Body of pancreas (tissue), 4 donors: ENCODE data around the gene FUBP3. TPM values are rescaled to one million over a fixed set of nuclear protein-coding genes. Genes with fewer than 3 reads are reported as not detected.

Experiments
- ATAC-seq: fragments of 150-250 bp; one replicate; pipeline ENCODE4 v1.9.1; 2016
- DNase-seq, 4 donors: peaks; one replicate each; pipeline ENCODE4 v3.0.0-alpha.2; 2019
- H3K27ac ChIP-seq, 4 donors: fragments of 200-600 bp; sonication (generic); 1 replicate in 3 of 4; 2 replicates in 1 of 4; pipeline versions ENCODE4 v1.5.1 to v1.6.1; 2016 to 2019; ENCODE audit warnings: mild to moderate bottlenecking in 1 of 4, mixed read lengths in 1 of 4, moderate library complexity in 1 of 4
- H3K27me3 ChIP-seq, 2 donors: fragments of 200-600 bp; sonication (generic); one replicate each; pipeline ENCODE4 v1.6.0; 2016; ENCODE audit warnings: mild to moderate bottlenecking in 1 of 2
- H3K36me3 ChIP-seq, 2 donors: fragments of 200-600 bp; sonication (generic); replicated peaks in 1 of 2; 2 replicates each; pipeline ENCODE4 v1.5.1; 2016; ENCODE audit warnings: low read depth in 2 of 2; ENCODE audit not compliant: insufficient read depth in 1 of 2
- H3K4me1 ChIP-seq: fragments of 200-600 bp; sonication (generic); one replicate; pipeline ENCODE4 v1.6.0; 2016
- H3K4me3 ChIP-seq, 2 donors: fragments of 200-600 bp; sonication (generic); 1 replicate in 1 of 2; 2 replicates in 1 of 2; pipeline ENCODE4 v1.5.1; 2016 to 2019
- H3K9me3 ChIP-seq, 3 donors: fragments of 200-600 bp; sonication (generic); 1 replicate in 2 of 3; 2 replicates in 1 of 3; pipeline ENCODE4 v1.5.1; 2016
- CTCF ChIP-seq, 7 experiments: fragments of 450-650 bp in 4 of 7; fragments of 200-600 bp in 3 of 7; sonication (generic) in 3 of 7; IDR thresholded peaks; one replicate each; pipeline ENCODE4 v1.5.1; 2016 to 2019; ENCODE audit warnings: antibody characterized with exemption in 7 of 7
- POLR2A ChIP-seq, 3 donors: fragments of 450-650 bp; IDR thresholded peaks; one replicate each; pipeline ENCODE4 v1.6.1; 2016; ENCODE audit warnings: antibody characterized with exemption in 3 of 3, mild to moderate bottlenecking in 2 of 3
- WGBS, 2 donors: methylation state at CpG; one replicate each; pipeline ENCODE4 v1.1.5; 2017; 5-methylcytosine and 5-hydroxymethylcytosine counted together
- intact Hi-C: fragments of 100-400 bp; cut with DNase I; formaldehyde crosslinking; loops from one replicate; pipeline ENCODE4 v1.15.1; 2023
- total RNA-seq, 2 donors: library from RNA; depleted of rRNA; stranded (reverse); fragments of >200 nt; gene quantifications; one replicate each; pipeline ENCODE4 v1.1.0, GENCODE V29; 2016

The FUBP3 gene
- total RNA-seq, 2 donors from 2014 or later: 16.6 to 30.3 TPM

- ATAC-seq (no peak), DNase-seq (no peak)
- Histone ChIP-seq H3K27me3 (no peaks in the 10 kb centered on the region), H3K4me3 (no peak overlapping the region), H3K27ac (no peak overlapping the region), H3K36me3 (peaks cover 20 to 43% of the 10 kb centered on the region in 2 donors), H3K9me3 (no peaks in the 10 kb centered on the region), H3K4me1 (no peaks in the 10 kb centered on the region)
- intact Hi-C loops: no loop called here
- TF ChIP-seq CTCF (IDR thresholded peaks at IDR 0.05) (no peak), POLR2A (IDR thresholded peaks at IDR 0.05) (no peak)
- 87 to 89% methylated on average over 23 of the region's 23 CpGs for WGBS, 2 donors
Measured at GRCh38 chr9:130627896-130628792, 48.8 kb downstream of the FUBP3 start.

GRCh38 chr9:130629443-130630070 is 50.2 kb downstream of the FUBP3 start:
- 92 to 95% methylated on average over 13 of the region's 13 CpGs for WGBS, 2 donors
- Histone ChIP-seq H3K27ac (no peak overlapping the region), H3K4me1 (no peaks in the 10 kb centered on the region), H3K9me3 (no peaks in the 10 kb centered on the region), H3K27me3 (no peaks in the 10 kb centered on the region), H3K4me3 (no peak overlapping the region), H3K36me3 (peaks cover 10 to 39% of the 10 kb centered on the region in 2 donors)
- DNase-seq: no peak
- intact Hi-C loops: no loop called here
- no peak for ATAC-seq
- TF ChIP-seq CTCF (IDR thresholded peaks at IDR 0.05): no peak
- no peak for TF ChIP-seq POLR2A (IDR thresholded peaks at IDR 0.05)

- DNase-seq (no peak), ATAC-seq (no peak)
- TF ChIP-seq CTCF (IDR thresholded peaks at IDR 0.05) (no peak), POLR2A (IDR thresholded peaks at IDR 0.05) (no peak)
- Histone ChIP-seq H3K27me3 (no peaks in the 10 kb centered on the region), H3K27ac (no peak overlapping the region), H3K4me3 (no peak overlapping the region), H3K9me3 (no peaks in the 10 kb centered on the region), H3K36me3 (peaks cover 10 to 34% of the 10 kb centered on the region in 2 donors), H3K4me1 (no peaks in the 10 kb centered on the region)
- intact Hi-C loops: no loop called here
- 85 to 91% methylated on average over 4 of the region's 4 CpGs for WGBS, 2 donors
Measured at GRCh38 chr9:130630071-130630450, 50.7 kb downstream of the FUBP3 start.

- WGBS, 2 donors: 87 to 88% methylated on average over 6 to 27 of the region's 27 CpGs
- TF ChIP-seq POLR2A (IDR thresholded peaks at IDR 0.05) (no peak), CTCF (IDR thresholded peaks at IDR 0.05) (no peak)
- H3K27ac ChIP-seq: no peak overlapping the region
- H3K4me3 ChIP-seq: no peak overlapping the region
- H3K36me3 ChIP-seq: peaks cover 10 to 30% of the 10 kb centered on the region in 2 donors
- no peaks in the 10 kb centered on the region for H3K27me3 ChIP-seq
- intact Hi-C loops: no loop called here
- DNase-seq (no peak), ATAC-seq (no peak)
- H3K4me1 ChIP-seq: no peaks in the 10 kb centered on the region
- no peaks in the 10 kb centered on the region for H3K9me3 ChIP-seq
Measured at GRCh38 chr9:130630506-130631330, 51.3 kb downstream of the FUBP3 start.
